Mucosa of rectum (tissue), 2 donors: ENCODE measurements around the gene ZSWIM8.

Source experiments
- H3K27ac ChIP-seq, 2 donors: one replicate each; pipeline ENCODE4 v1.7.0; 2013; ENCODE audit warnings: inconsistent platforms in 2 of 2, low read depth in 2 of 2, low read length in 2 of 2
- H3K27me3 ChIP-seq, 2 donors: one replicate each; pipeline ENCODE4 v1.7.0; 2013; ENCODE audit warnings: low read length in 2 of 2; ENCODE audit not compliant: control insufficient read depth in 2 of 2, insufficient read depth in 2 of 2
- H3K36me3 ChIP-seq, 2 donors: one replicate each; pipeline ENCODE4 v1.7.0; 2013; ENCODE audit warnings: low read length in 2 of 2; ENCODE audit not compliant: control insufficient read depth in 2 of 2, insufficient read depth in 2 of 2
- H3K4me1 ChIP-seq, 2 donors: one replicate each; pipeline ENCODE4 v1.7.0; 2013; ENCODE audit warnings: low read length in 2 of 2, mild to moderate bottlenecking in 1 of 2; ENCODE audit not compliant: control insufficient read depth in 2 of 2, insufficient read depth in 2 of 2
- H3K4me3 ChIP-seq, 2 donors: one replicate each; pipeline ENCODE4 v1.7.0; 2013; ENCODE audit warnings: low read length in 2 of 2
- H3K9ac ChIP-seq, 2 donors: one replicate each; pipeline ENCODE4 v1.7.0; 2013; ENCODE audit warnings: low read length in 2 of 2, low read depth in 1 of 2, mild to moderate bottlenecking in 1 of 2
- H3K9me3 ChIP-seq, 2 donors: one replicate each; pipeline ENCODE4 v1.7.0; 2013; ENCODE audit warnings: low read length in 2 of 2; ENCODE audit not compliant: control insufficient read depth in 2 of 2
- donor health status: healthy.
- donor health status: Normal muscosa, but diverticular disease.

Gene ZSWIM8

GRCh38 chr10:73840056-73840402 is 54.6 kb downstream of the ZSWIM8 start:
- H3K9me3 ChIP-seq: no peaks in the 10 kb centered on the region
- H3K4me1 ChIP-seq: no peaks in the 10 kb centered on the region
- H3K9ac ChIP-seq: no peak overlapping the region
- H3K4me3 ChIP-seq: no peak overlapping the region
- no peak overlapping the region for H3K27ac ChIP-seq
- H3K27me3 ChIP-seq: no peaks in the 10 kb centered on the region
- peaks cover 60 to 70% of the 10 kb centered on the region in 2 donors for H3K36me3 ChIP-seq

DNA sequence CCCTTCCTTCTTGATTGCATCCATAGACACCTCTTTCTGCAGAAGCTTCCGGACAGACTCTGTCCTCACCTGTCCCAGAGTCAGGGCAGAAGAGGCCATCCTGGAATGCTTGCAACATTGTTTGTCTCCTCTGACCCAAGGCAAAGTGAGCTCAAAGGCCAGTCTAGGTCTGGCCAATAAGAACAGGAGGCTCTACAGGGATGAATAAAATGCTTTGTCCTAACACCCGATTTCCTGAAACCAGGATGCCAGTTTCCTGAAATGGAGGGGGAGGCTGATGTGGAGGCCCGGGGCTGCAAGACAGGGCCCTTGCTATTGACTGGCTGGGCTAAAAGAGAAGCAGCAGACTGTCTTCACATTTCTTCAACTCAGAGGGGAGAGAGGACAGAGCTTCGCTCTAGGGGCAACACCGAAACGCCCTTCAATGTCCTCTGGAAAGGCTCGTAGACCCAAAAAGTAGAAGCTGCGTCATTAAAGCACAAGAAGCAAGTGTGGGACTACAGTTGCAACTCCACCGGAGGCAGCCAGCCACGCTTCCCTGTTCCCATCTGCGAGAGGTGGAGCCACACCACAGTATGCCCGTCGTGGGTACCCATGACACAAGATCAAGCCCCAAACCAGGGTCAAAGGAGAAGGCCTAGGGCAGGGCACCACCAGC is 55.1 kb downstream of the ZSWIM8 start:
- Histone ChIP-seq H3K9ac (no peak overlapping the region), H3K36me3 (peaks cover 60 to 70% of the 10 kb centered on the region in 2 donors)

GRCh38 chr10:73841061-73841421 is 55.6 kb downstream of the ZSWIM8 start:
- H3K36me3 ChIP-seq: peaks cover 61 to 69% of the 10 kb centered on the region in 2 donors
- no peaks in the 10 kb centered on the region for H3K9me3 ChIP-seq
- peak overlapping the region in 1 of 2 donors; percentile 9 for H3K27ac ChIP-seq
- no peaks in the 10 kb centered on the region for H3K27me3 ChIP-seq
- no peak overlapping the region for H3K4me3 ChIP-seq
- H3K4me1 ChIP-seq: no peaks in the 10 kb centered on the region
- no peak overlapping the region for H3K9ac ChIP-seq

More for the DNA sequence above, 55.1 kb downstream of the ZSWIM8 start:
- no peaks in the 10 kb centered on the region for H3K27me3 ChIP-seq
- no peak overlapping the region for H3K4me3 ChIP-seq
- H3K9me3 ChIP-seq: no peaks in the 10 kb centered on the region
- H3K27ac ChIP-seq: peak overlapping the region in 1 of 2 donors; percentile 9
- H3K4me1 ChIP-seq: no peaks in the 10 kb centered on the region

- H3K9me3 ChIP-seq: no peaks in the 10 kb centered on the region
- H3K4me1 ChIP-seq: no peaks in the 10 kb centered on the region
- no peak overlapping the region for H3K9ac ChIP-seq
- H3K27me3 ChIP-seq: no peaks in the 10 kb centered on the region
- no peak overlapping the region for H3K27ac ChIP-seq
- H3K4me3 ChIP-seq: no peak overlapping the region
- H3K36me3 ChIP-seq: peaks cover 61 to 70% of the 10 kb centered on the region in 2 donors
Observed at GRCh38 chr10:73841526-73842285, 56.3 kb downstream of the ZSWIM8 start.

GRCh38 chr10:73842349-73842748 is 56.9 kb downstream of the ZSWIM8 start:
- Histone ChIP-seq H3K4me3 (no peak overlapping the region), H3K27ac (no peak overlapping the region), H3K4me1 (no peaks in the 10 kb centered on the region), H3K36me3 (peaks cover 62 to 71% of the 10 kb centered on the region in 2 donors), H3K27me3 (no peaks in the 10 kb centered on the region), H3K9ac (no peak overlapping the region), H3K9me3 (no peaks in the 10 kb centered on the region)

- H3K36me3 ChIP-seq: peaks cover 62 to 71% of the 10 kb centered on the region in 2 donors
- H3K9me3 ChIP-seq: no peaks in the 10 kb centered on the region
- H3K27ac ChIP-seq: no peak overlapping the region
- no peaks in the 10 kb centered on the region for H3K4me1 ChIP-seq
- no peak overlapping the region for H3K9ac ChIP-seq
- no peaks in the 10 kb centered on the region for H3K27me3 ChIP-seq
- H3K4me3 ChIP-seq: no peak overlapping the region
Observed at GRCh38 chr10:73843261-73843660, 57.9 kb downstream of the ZSWIM8 start.

DNA sequence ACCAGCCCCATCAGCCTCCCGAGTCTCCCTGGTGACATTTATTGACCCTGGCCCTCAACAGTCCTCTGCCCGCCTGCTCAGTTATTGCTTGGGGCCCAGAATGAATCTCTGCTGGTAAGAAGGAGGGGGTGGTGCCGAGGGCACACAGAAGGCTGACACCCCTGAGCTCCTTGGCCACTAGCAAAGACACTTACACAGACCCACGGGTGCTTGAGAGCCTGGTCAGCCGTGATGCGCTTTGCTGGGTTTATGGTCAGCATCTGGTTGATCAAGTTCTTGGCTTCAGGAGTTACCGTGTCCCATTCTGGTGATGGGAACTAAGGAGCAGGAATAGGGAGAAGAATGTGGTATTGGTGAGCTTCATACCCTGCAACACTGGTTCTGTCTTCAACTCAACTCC is 61.6 kb downstream of the ZSWIM8 start:
- no peak overlapping the region for H3K27ac ChIP-seq
- H3K9ac ChIP-seq: no peak overlapping the region
- H3K4me3 ChIP-seq: no peak overlapping the region
- peaks cover 45 to 54% of the 10 kb centered on the region in 2 donors for H3K36me3 ChIP-seq
- no peaks in the 10 kb centered on the region for H3K9me3 ChIP-seq
- H3K27me3 ChIP-seq: no peaks in the 10 kb centered on the region
- no peaks in the 10 kb centered on the region for H3K4me1 ChIP-seq

DNA sequence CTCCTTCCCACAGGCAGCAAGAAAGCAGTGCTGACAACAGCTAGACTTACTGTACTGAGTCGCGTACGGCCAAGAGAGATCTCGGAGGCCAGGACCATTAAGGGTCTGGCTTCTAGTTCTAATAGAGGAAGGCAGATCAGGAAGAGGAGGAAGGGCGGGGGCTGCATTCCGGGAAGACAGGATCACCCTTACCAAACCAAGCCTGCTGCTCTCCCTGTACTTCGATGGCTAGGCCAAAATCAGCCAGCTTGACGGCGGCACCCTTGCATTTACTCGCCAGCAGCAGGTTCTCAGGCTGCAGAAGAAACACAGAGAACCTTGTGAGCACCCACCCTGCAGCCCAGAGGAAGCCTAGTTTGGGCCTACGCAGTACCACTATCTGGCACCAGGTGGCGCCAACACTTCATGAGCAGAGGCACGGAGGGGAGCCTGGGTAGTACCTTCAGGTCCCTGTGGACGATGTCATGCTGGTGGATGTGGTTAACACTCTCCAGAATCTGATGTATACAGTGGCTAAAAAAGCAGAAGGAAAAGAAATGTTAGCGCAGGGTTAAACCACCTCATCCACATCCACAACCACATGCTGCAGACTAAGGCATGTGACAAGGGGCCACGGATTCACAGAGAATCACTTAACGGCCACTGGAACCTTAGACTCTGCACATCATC is 63.5 kb downstream of the ZSWIM8 start:
- H3K27ac ChIP-seq: peak overlapping the region in 1 of 2 donors; percentile 2
- peaks cover 50 to 54% of the 10 kb centered on the region in 2 donors for H3K36me3 ChIP-seq
- no peaks in the 10 kb centered on the region for H3K9me3 ChIP-seq
- no peaks in the 10 kb centered on the region for H3K27me3 ChIP-seq
- H3K4me1 ChIP-seq: no peaks in the 10 kb centered on the region
- H3K4me3 ChIP-seq: no peak overlapping the region
- H3K9ac ChIP-seq: no peak overlapping the region

DNA sequence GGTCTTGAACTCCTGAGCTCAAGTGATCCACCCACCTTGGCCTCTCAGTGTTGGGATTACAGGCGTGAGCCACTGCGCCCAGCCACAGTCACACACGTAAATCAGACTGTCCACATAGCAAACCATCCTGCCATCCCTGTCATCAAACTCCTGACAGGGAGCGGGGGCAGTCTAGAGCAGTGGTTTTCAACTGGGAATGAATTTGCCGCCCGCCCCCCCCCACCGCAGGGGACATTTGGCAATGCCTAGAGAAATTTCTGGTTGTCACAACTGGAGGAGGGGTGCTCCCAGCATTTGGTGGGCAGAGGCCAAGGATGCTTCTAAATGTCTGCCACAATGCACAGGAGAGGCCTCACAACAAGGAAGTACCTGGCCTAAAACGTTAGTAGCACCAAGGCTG is 64.8 kb downstream of the ZSWIM8 start:
- Histone ChIP-seq H3K4me3 (no peak overlapping the region), H3K4me1 (peaks cover 0 to 7% of the 10 kb centered on the region in 2 donors), H3K36me3 (peaks cover 50 to 56% of the 10 kb centered on the region in 2 donors), H3K27me3 (no peaks in the 10 kb centered on the region), H3K9ac (no peak overlapping the region), H3K9me3 (no peaks in the 10 kb centered on the region), H3K27ac (peak overlapping the region; percentile 54 to 69)

- Histone ChIP-seq H3K27ac (peak overlapping the region; percentile 3 to 69), H3K4me1 (peaks cover 4 to 12% of the 10 kb centered on the region in 2 donors), H3K4me3 (no peak overlapping the region), H3K9ac (no peak overlapping the region), H3K36me3 (peaks cover 49 to 56% of the 10 kb centered on the region in 2 donors), H3K27me3 (no peaks in the 10 kb centered on the region), H3K9me3 (no peaks in the 10 kb centered on the region)
Observed at GRCh38 chr10:73850863-73851461, 65.6 kb downstream of the ZSWIM8 start.
